AG04449 (cell line): ENCODE results near the gene TCF25.
"Not testable (repeated sequence)": the region's sequence is repeated elsewhere in the genome, so short reads cannot be mapped to it uniquely, and the experiment has no call there.

Experiments
- CTCF ChIA-PET: fragments of 350-600 bp; formaldehyde crosslinking; extraction: SDS; loops from one replicate; lab custom pipeline; 2021; ENCODE audit warnings: antibody characterized with exemption; lab: Yijun Ruan, JAX
- POLR2A ChIA-PET: fragments of 400-600, 350-600 bp; formaldehyde crosslinking; extraction: SDS; loops from one replicate; lab custom pipeline; 2020; ENCODE audit warnings: antibody characterized with exemption, inconsistent platforms; lab: Yijun Ruan, JAX
- DNase-seq: peaks from one replicate; pipeline ENCODE4 v3.0.0-alpha.2; 2010; ENCODE audit warnings: low read depth, low spot score
- H3K4me3 ChIP-seq: 2 replicates; pipeline ENCODE4 v1.5.1; 2011; ENCODE audit warnings: low read depth, mild to moderate bottlenecking, control low read depth, low read length
- TF ChIP-seq, protein P1 (sequence below): IDR thresholded peaks from one replicate; pipeline ENCODE4 v1.5.1; 2011; ENCODE audit warnings: mild to moderate bottlenecking, moderate library complexity, low read length, control low read depth, inconsistent platforms; ENCODE audit not compliant: insufficient read depth; ENCODE audit errors: missing control alignments

TCF25 gene, protein sequence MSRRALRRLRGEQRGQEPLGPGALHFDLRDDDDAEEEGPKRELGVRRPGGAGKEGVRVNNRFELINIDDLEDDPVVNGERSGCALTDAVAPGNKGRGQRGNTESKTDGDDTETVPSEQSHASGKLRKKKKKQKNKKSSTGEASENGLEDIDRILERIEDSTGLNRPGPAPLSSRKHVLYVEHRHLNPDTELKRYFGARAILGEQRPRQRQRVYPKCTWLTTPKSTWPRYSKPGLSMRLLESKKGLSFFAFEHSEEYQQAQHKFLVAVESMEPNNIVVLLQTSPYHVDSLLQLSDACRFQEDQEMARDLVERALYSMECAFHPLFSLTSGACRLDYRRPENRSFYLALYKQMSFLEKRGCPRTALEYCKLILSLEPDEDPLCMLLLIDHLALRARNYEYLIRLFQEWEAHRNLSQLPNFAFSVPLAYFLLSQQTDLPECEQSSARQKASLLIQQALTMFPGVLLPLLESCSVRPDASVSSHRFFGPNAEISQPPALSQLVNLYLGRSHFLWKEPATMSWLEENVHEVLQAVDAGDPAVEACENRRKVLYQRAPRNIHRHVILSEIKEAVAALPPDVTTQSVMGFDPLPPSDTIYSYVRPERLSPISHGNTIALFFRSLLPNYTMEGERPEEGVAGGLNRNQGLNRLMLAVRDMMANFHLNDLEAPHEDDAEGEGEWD

DNA sequence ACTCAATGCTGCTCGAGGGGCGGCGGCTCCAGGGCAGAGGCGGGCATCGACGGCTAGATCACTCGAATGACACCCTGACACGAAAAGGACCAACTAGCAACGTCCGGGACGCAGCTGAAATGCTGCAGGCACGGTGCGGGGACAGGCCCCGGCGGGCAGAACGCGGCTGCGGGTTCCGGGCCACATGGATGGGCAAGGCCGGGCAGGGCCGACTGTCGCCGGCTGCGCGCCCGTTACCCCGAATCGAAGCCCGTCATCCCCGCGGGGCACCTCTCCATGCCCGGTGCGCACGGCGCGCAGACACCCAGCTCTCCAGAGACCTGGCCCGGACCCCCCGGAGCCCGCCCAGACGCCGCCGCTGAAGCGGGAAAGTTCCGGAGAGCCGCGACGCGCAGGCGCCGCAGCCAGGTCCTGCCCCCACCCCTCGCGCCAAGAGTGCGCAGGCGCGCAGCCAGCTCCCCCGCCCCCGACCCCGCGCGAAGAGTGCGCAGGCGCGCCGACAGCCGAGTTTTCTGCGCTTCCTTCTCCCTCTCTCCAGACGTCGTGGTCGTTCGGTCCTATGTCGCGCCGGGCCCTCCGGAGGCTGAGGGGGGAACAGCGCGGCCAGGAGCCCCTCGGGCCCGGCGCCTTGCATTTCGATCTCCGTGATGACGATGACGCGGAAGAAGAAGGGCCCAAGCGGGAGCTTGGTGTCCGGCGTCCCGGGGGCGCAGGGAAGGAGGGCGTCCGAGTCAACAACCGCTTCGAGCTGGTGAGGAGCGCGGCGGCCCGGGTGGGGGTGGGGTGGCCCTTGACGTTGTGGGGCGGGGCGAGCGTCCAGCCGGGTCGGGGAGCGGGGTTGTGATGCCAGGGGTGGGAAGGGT lies at the start of gene TCF25:
TCF25 (plus strand) TSS at position 484 of the 863 bp plus-strand sequence; CDS start at position 560, 76 bp downstream.
- TF ChIP-seq, protein P1, sequence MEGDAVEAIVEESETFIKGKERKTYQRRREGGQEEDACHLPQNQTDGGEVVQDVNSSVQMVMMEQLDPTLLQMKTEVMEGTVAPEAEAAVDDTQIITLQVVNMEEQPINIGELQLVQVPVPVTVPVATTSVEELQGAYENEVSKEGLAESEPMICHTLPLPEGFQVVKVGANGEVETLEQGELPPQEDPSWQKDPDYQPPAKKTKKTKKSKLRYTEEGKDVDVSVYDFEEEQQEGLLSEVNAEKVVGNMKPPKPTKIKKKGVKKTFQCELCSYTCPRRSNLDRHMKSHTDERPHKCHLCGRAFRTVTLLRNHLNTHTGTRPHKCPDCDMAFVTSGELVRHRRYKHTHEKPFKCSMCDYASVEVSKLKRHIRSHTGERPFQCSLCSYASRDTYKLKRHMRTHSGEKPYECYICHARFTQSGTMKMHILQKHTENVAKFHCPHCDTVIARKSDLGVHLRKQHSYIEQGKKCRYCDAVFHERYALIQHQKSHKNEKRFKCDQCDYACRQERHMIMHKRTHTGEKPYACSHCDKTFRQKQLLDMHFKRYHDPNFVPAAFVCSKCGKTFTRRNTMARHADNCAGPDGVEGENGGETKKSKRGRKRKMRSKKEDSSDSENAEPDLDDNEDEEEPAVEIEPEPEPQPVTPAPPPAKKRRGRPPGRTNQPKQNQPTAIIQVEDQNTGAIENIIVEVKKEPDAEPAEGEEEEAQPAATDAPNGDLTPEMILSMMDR, result no peak
- POLR2A ChIA-PET, result interaction anchor here (0.5 to 2.5 kb wide), 8 partner anchors 10 to 258 kb away, joined by 3 to 22 read pairs (median 4); partner anchors contain the start of genes FANCA and TUBB3
- peak within 1 kb of the TSS; percentile 90 for H3K4me3 ChIP-seq
- no peak for DNase-seq
- CTCF ChIA-PET, result interaction anchor here (0.6 to 8.7 kb wide), 6 partner anchors 11 to 173 kb away, joined by 4 to 83 read pairs (median 4); partner anchors contain the start of genes FANCA and MC1R

GRCh38 chr16:89823824-89824148 lies 49.6 kb upstream of the TCF25 start:
- POLR2A ChIA-PET, H3K4me3 ChIP-seq, CTCF ChIA-PET, DNase-seq: not testable (repeated sequence)

DNA sequence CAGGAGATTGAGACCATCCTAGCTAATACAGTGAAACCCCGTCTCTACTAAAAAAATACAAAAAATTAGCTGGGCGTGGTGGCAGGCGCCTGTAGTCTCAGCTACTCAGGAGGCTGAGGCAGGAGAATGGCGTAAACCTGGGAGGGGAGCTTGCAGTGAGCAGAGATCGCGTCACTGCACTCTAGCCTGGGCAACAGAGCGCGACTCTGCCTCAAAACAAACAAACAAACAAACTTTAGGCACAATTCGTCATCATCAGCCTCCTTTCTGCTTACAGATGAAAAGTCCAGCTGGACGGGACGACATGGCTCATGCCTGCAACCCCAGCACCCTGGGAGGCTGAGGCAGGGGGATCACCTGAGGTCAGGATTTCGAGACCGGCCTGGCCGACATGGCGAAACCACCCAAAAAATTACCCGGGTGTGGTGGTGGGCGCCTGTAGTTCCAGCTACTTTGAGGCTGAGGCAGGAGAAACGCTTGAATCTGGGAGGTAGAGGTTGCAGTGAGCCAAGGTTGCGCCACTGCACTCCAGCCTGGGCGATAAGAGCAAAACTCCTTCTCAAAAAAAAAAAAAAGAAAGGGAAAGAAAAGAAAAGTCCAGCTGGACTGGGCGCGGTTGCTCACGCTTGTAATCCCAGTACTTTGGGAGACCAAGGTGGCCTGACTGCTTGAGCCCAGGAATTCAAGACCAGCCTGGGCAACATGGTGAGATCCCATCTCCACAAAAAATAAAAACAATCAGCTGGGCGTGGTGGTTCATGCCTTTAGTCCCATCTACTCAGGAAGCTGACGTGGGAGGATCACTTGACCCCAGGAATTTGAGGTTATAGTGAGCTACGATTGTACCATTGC lies 46.6 kb upstream of the TCF25 start:
- POLR2A ChIA-PET, result no interaction called here
- CTCF ChIA-PET, result interaction anchor here (1.0 kb wide), 1 partner anchor 34 kb away, joined by 3 read pairs; no protein-coding TSS in a partner anchor
- no peak for DNase-seq
- TF ChIP-seq, protein P1, result no peak
- H3K4me3 ChIP-seq, result no peak overlapping the region

- peak overlapping the region; percentile 56 for H3K4me3 ChIP-seq
- DNase-seq, result no peak
- CTCF ChIA-PET, result interaction anchor here (1.4 to 2.0 kb wide), 2 partner anchors 33 to 122 kb away, joined by 3 to 7 read pairs; no protein-coding TSS in a partner anchor
- POLR2A ChIA-PET, result no interaction called here
- TF ChIP-seq, protein P1, result no peak
Measured at GRCh38 chr16:89827383-89828198, 45.8 kb upstream of the TCF25 start.

GRCh38 chr16:89828199-89828869 lies 45.1 kb upstream of the TCF25 start, which contains the start of gene SPIRE2:
SPIRE2 (plus strand) TSS chr16:89828475; CDS start chr16:89828551, 76 bp downstream.
- CTCF ChIA-PET, result interaction anchor here (1.4 to 2.0 kb wide), 2 partner anchors 32 to 122 kb away, joined by 3 to 7 read pairs; no protein-coding TSS in a partner anchor
- POLR2A ChIA-PET, result no interaction called here
- H3K4me3 ChIP-seq, result peak within 1 kb of the TSS; percentile 56
- DNase-seq, result no peak
- TF ChIP-seq, protein P1, result no peak
